ENCODE measurements around the gene ANP32E.
A peak's percentile ranks its signal among the peaks of the same experiment; 100 is the strongest.

Gene ANP32E

GRCh38 chr1:150176593-150176992 lies 59.3 kb downstream of the ANP32E start:
- no peaks in the 10 kb centered on the region for H3K4me1 Mint-ChIP-seq

GRCh38 chr1:150173141-150173585 lies 62.7 kb downstream of the ANP32E start:
- no peak overlapping the region for H3K4me3 Mint-ChIP-seq
- H3K36me3 Mint-ChIP-seq (ENCODE audit: low read depth), result no peaks in the 10 kb centered on the region
- no peaks in the 10 kb centered on the region for H3K27me3 Mint-ChIP-seq (ENCODE audit: low read depth)
- no peaks in the 10 kb centered on the region for H3K4me1 Mint-ChIP-seq
- H3K27ac Mint-ChIP-seq, result no peak overlapping the region
- TF ChIP-seq, protein P1, sequence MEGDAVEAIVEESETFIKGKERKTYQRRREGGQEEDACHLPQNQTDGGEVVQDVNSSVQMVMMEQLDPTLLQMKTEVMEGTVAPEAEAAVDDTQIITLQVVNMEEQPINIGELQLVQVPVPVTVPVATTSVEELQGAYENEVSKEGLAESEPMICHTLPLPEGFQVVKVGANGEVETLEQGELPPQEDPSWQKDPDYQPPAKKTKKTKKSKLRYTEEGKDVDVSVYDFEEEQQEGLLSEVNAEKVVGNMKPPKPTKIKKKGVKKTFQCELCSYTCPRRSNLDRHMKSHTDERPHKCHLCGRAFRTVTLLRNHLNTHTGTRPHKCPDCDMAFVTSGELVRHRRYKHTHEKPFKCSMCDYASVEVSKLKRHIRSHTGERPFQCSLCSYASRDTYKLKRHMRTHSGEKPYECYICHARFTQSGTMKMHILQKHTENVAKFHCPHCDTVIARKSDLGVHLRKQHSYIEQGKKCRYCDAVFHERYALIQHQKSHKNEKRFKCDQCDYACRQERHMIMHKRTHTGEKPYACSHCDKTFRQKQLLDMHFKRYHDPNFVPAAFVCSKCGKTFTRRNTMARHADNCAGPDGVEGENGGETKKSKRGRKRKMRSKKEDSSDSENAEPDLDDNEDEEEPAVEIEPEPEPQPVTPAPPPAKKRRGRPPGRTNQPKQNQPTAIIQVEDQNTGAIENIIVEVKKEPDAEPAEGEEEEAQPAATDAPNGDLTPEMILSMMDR (IDR thresholded peaks at IDR 0.05; ENCODE audit: unreplicated experiment in 3 of 3), result no peak
- no peaks in the 10 kb centered on the region for H3K9me3 Mint-ChIP-seq

More at GRCh38 chr1:150176593-150176992, 59.3 kb downstream of the ANP32E start:
- no peak overlapping the region for H3K4me3 Mint-ChIP-seq
- H3K9me3 Mint-ChIP-seq, result no peaks in the 10 kb centered on the region
- H3K27ac Mint-ChIP-seq, result no peak overlapping the region
- H3K36me3 Mint-ChIP-seq (ENCODE audit: low read depth), result no peaks in the 10 kb centered on the region
- H3K27me3 Mint-ChIP-seq (ENCODE audit: low read depth), result no peaks in the 10 kb centered on the region
- TF ChIP-seq, protein P1 (IDR thresholded peaks at IDR 0.05; ENCODE audit: unreplicated experiment in 3 of 3), result no peak

GRCh38 chr1:150171801-150172200 lies 64.1 kb downstream of the ANP32E start:
- H3K36me3 Mint-ChIP-seq (ENCODE audit: low read depth), result no peaks in the 10 kb centered on the region
- no peaks in the 10 kb centered on the region for H3K9me3 Mint-ChIP-seq
- H3K4me3 Mint-ChIP-seq, result no peak overlapping the region
- no peak overlapping the region for H3K27ac Mint-ChIP-seq
- no peaks in the 10 kb centered on the region for H3K27me3 Mint-ChIP-seq (ENCODE audit: low read depth)
- peaks cover 2% of the 10 kb centered on the region for H3K4me1 Mint-ChIP-seq
- TF ChIP-seq, protein P1 (IDR thresholded peaks at IDR 0.05; ENCODE audit: unreplicated experiment in 3 of 3), result no peak

DNA sequence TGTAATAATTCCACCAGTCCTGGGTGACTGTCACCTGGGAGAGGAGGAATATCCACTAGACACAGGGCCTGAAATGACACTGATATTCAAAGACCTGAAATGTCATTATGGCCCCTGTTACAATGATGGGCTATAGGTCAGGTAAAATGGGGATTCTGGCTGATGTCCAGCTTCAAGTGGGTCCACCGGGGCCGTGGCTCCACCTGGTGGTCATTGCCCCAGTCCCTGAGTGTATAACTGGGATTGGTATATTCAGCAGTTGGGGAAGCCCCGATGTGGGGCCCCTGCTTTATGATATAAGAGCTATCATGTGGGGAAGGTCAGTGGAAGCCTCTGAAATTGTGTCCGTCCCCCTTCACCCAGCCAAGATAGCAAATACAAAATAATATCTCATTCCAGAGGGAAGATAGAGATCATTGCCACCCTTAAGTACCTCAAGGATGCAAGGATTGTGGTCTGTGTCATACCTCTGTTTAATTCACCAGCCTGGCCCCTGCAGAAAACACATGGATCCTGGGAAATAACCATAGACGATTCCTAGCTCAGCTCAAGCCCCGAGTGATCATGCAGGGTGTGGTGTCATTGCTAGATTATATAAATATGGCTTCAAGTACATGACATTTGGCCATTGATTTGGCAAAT lies 66.8 kb downstream of the ANP32E start:
- Mint-ChIP-seq H3K36me3 (ENCODE audit: low read depth) (no peaks in the 10 kb centered on the region), H3K4me1 (peaks cover 25% of the 10 kb centered on the region), H3K4me3 (no peak overlapping the region), H3K9me3 (no peaks in the 10 kb centered on the region), H3K27me3 (ENCODE audit: low read depth) (no peaks in the 10 kb centered on the region), H3K27ac (no peak overlapping the region)
- TF ChIP-seq, protein P1 (IDR thresholded peaks at IDR 0.05; ENCODE audit: unreplicated experiment in 3 of 3), result peak; percentile 71 to 80 (median 73)
